Measurements from ENCODE around the gene TICAM2. TPM values are rescaled to one million over a fixed set of nuclear protein-coding genes. Genes with fewer than 3 reads are reported as not detected.

The TICAM2 gene
- total and polyA plus RNA-seq, 9 of the 15 experiments (the other 6 are each of a cell fraction or from before 2014, with no cell fraction given): 0.15 to 1.8 (median 0.98) TPM

DNA sequence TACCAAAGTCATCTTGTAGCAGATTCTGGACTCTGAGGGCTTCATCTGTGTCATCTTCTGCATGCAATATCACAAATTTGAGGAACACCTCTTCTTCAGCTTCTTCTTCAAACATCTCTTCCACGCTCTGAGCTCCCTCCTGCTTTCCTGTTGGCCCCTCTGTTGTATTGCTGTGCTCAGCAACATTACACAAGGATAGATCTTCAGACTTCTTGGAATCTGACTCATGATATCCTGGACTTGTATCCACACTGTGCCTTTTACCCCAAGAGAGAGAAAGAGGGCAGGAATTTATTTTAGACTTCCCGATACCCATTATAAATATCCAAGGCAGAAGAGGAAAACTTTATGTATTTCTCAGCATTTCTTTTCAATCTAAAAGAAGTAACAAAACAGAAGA lies 21.3 kb downstream of the TICAM2 start:
- H3K4me2 ChIP-seq (ENCODE audit: insufficient read depth, low read length): no peak overlapping the region
- H3K4me1 ChIP-seq (replicated peaks in 1 of 2; ENCODE audit: control insufficient read depth in 2 of 2, insufficient read depth in 2 of 2, low read length in 2 of 2): no peaks in the 10 kb centered on the region
- no peaks in the 10 kb centered on the region for H3K27me3 ChIP-seq (ENCODE audit: control insufficient read depth in 2 of 2, insufficient read depth in 2 of 2, low read length in 2 of 2)
- no peak for TF ChIP-seq LCOR (CRISPR knock-in tag; IDR thresholded peaks at IDR 0.05)
- in situ Hi-C loops (cut with MboI) (loop anchor here (25.0 kb wide), 1 partner anchor 1894 kb away; no protein-coding TSS in a partner anchor), intact Hi-C loops (cut with micrococcal nuclease) (loop anchor here (10.0 kb wide), 1 partner anchor 1966 kb away; no protein-coding TSS in a partner anchor)
- ChIA-PET CTCF (ENCODE audit: low intra/inter-chr PET ratio) (no interaction called here), POLR2A (no interaction called here)
- ATAC-seq (no peak), DNase-seq (ENCODE audit: extremely low read depth in 1 of 4, low spot score in 3 of 4) (no peak), FAIRE-seq (no peak)
- H3K4me3 ChIP-seq: no peak overlapping the region
- no peak overlapping the region for H2AFZ ChIP-seq (ENCODE audit: low read depth, low read length)
- H3K36me3 ChIP-seq (ENCODE audit: control insufficient read depth, insufficient read depth, low read length): no peaks in the 10 kb centered on the region
- H3K79me2 ChIP-seq (ENCODE audit: control insufficient read depth, insufficient read depth, low read length): no peaks in the 10 kb centered on the region
- no peaks in the 10 kb centered on the region for H3K9me1 ChIP-seq (ENCODE audit: control insufficient read depth, insufficient read depth, low read length)
- H3K27ac ChIP-seq (ENCODE audit: extremely low read depth, low read depth, low read length): no peak overlapping the region
- no peaks in the 10 kb centered on the region for H4K20me1 ChIP-seq (replicated peaks; ENCODE audit: control insufficient read depth, insufficient read depth, low read length)
- no peak overlapping the region for H3K9ac ChIP-seq (ENCODE audit: insufficient read depth in 1 of 2, low read depth in 2 of 2, low read length in 2 of 2)
- BruUV-seq (replicated peaks): no TSS peak
- no peaks in the 10 kb centered on the region for H3K9me3 ChIP-seq (replicated peaks; ENCODE audit: control insufficient read depth, insufficient read depth, low read depth, low read length)
- whole genome bisulfite sequencing (ENCODE audit: insufficient coverage, low coverage, missing lambda C conversion rate): 55% methylated on average over 2 of the region's 2 CpGs

DNA sequence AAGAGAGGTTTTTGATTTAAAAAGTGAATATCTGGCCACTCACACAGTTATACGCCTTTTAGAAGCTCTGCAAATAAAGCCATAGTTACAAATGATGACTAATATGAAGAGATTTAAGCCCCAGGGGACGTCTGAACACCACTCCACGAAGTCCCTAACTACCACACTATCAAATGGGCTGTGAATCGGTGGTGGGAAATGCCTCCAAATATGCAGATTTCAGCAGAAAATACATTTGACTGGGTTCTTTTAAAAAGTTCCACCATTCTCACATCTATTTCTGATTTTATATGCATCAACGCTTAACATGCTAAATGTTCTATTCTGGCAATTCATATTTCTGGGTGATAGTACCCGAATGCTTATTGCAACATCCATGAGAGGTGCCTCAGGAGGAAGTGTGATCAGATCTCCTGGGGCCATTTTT lies 22.5 kb downstream of the TICAM2 start:
- ChIA-PET CTCF (ENCODE audit: low intra/inter-chr PET ratio) (no interaction called here), POLR2A (no interaction called here)
- no peak overlapping the region for H2AFZ ChIP-seq (ENCODE audit: low read depth, low read length)
- no peak overlapping the region for H3K4me2 ChIP-seq (ENCODE audit: insufficient read depth, low read length)
- in situ Hi-C loops (cut with MboI) (loop anchor here (5.0 to 25.0 kb wide), 2 partner anchors 272 to 1892 kb away; no protein-coding TSS in a partner anchor), intact Hi-C loops (cut with micrococcal nuclease) (loop anchor here (10.0 kb wide), 2 partner anchors 195 to 1965 kb away; no protein-coding TSS in a partner anchor)
- H3K79me2 ChIP-seq (ENCODE audit: control insufficient read depth, insufficient read depth, low read length): no peaks in the 10 kb centered on the region
- WGBS (ENCODE audit: insufficient coverage, low coverage, missing lambda C conversion rate): 42% methylated on average over 6 of the region's 6 CpGs
- no peak overlapping the region for H3K27ac ChIP-seq (ENCODE audit: extremely low read depth, low read depth, low read length)
- FAIRE-seq (no peak), DNase-seq (ENCODE audit: extremely low read depth in 1 of 4, low spot score in 3 of 4) (no peak), ATAC-seq (no peak)
- H4K20me1 ChIP-seq (replicated peaks; ENCODE audit: control insufficient read depth, insufficient read depth, low read length): no peaks in the 10 kb centered on the region
- no peaks in the 10 kb centered on the region for H3K27me3 ChIP-seq (ENCODE audit: control insufficient read depth in 2 of 2, insufficient read depth in 2 of 2, low read length in 2 of 2)
- no peaks in the 10 kb centered on the region for H3K4me1 ChIP-seq (replicated peaks in 1 of 2; ENCODE audit: control insufficient read depth in 2 of 2, insufficient read depth in 2 of 2, low read length in 2 of 2)
- H3K4me3 ChIP-seq: no peak overlapping the region
- H3K9me3 ChIP-seq (replicated peaks; ENCODE audit: control insufficient read depth, insufficient read depth, low read depth, low read length): no peaks in the 10 kb centered on the region
- H3K36me3 ChIP-seq (ENCODE audit: control insufficient read depth, insufficient read depth, low read length): no peaks in the 10 kb centered on the region
- no TSS peak for BruUV-seq (replicated peaks)
- H3K9me1 ChIP-seq (ENCODE audit: control insufficient read depth, insufficient read depth, low read length): no peaks in the 10 kb centered on the region
- TF ChIP-seq, protein P1, sequence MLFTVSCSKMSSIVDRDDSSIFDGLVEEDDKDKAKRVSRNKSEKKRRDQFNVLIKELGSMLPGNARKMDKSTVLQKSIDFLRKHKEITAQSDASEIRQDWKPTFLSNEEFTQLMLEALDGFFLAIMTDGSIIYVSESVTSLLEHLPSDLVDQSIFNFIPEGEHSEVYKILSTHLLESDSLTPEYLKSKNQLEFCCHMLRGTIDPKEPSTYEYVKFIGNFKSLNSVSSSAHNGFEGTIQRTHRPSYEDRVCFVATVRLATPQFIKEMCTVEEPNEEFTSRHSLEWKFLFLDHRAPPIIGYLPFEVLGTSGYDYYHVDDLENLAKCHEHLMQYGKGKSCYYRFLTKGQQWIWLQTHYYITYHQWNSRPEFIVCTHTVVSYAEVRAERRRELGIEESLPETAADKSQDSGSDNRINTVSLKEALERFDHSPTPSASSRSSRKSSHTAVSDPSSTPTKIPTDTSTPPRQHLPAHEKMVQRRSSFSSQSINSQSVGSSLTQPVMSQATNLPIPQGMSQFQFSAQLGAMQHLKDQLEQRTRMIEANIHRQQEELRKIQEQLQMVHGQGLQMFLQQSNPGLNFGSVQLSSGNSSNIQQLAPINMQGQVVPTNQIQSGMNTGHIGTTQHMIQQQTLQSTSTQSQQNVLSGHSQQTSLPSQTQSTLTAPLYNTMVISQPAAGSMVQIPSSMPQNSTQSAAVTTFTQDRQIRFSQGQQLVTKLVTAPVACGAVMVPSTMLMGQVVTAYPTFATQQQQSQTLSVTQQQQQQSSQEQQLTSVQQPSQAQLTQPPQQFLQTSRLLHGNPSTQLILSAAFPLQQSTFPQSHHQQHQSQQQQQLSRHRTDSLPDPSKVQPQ (CRISPR knock-in tag; IDR thresholded peaks at IDR 0.05; ENCODE audit: borderline replicate concordance): no peak
- TF ChIP-seq CBFB (CRISPR knock-in tag; IDR thresholded peaks at IDR 0.05) (no peak), BRD4 (IDR thresholded peaks at IDR 0.05) (no peak), FIP1L1 (IDR thresholded peaks at IDR 0.05; ENCODE audit: low read depth, low read length, poor library complexity, severe bottlenecking) (no peak), CSDE1 (IDR thresholded peaks at IDR 0.05) (no peak)
- TF ChIP-seq, protein P2, sequence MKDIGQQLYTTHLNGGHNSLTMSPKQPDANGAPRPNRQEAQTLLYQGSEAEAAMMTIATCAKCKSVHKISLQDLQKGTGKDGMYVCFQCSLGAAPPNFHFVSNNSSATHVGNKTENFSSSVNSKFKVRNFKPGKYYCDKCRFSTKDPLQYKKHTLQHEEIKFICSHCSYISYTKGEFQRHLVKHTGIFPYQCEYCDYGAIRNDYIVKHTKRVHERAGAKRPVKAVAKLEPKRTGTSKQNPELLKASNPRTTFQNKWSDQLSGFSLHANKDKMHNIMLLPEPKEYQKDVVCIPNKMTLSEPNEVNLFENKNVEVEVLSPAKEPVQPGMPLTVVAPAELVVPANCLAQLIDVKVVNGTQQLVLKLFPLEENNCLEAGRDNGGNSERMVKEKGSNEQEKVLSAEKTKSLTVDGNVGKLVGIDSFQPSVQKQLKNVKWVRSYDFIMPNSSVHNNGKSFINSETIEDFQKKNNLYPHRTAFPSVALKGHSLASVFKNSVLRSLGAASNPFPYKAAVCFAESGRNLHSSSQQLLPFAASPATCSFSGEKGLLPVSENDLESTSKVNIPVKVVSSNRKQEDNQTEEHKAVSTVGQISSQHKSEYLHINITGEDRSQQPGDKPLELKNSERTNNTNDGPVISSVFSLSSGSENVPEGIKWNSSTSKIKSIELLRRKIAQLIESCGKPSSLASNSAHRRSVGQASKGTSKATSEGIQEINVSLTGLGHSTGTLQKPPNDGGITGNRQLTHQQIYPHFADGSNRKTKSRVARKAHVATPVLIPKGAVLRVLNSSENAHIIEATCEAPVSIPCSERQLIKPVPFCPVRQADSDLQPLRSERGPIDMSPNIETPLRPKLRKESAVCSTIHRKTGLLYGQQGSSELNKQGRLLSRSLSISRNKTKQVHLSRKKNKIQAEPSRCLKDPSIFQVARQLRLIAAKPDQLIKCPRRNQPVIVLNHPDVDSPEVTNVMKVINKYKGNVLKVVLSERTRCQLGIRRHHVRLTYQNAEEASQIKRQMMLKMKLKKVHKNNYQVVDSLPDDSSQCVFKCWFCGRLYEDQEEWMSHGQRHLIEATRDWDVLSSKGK (CRISPR knock-in tag; IDR thresholded peaks at IDR 0.05): no peak
- H3K9ac ChIP-seq (ENCODE audit: insufficient read depth in 1 of 2, low read depth in 2 of 2, low read length in 2 of 2): no peak overlapping the region
